K562 (cell line): ENCODE data around the gene VAC14. TPM values are rescaled to one million over a fixed set of nuclear protein-coding genes. Genes with fewer than 3 reads are reported as not detected.
A peak's percentile ranks its signal among the peaks of the same experiment; 100 is the strongest.

Experiments used
- ATAC-seq: fragments of 200-7000 bp; cut with Tn5 transposase; 3 replicates; pipeline ENCODE4 v1.9.1; 2020; ENCODE audit warnings: moderate library complexity
- BruUV-seq: library from RNA; stranded (reverse); fragments of 400-500 nt; replicated peaks from 2 replicates; lab custom pipeline; 2021; lab: Mats Ljungman, UMichigan
- CTCF ChIA-PET: fragments of 300-600 bp; formaldehyde crosslinking; extraction: SDS; loops from one replicate; lab custom pipeline; 2021; ENCODE audit warnings: low intra/inter-chr PET ratio; lab: Yijun Ruan, JAX
- POLR2A ChIA-PET: fragments of 300-600, 350-650 bp; sonication (Branson Sonifier 250); formaldehyde crosslinking; extraction: SDS; loops from one replicate; lab custom pipeline; 2021; ENCODE audit warnings: antibody characterized with exemption, inconsistent platforms; lab: Yijun Ruan, JAX
- DNase-seq, 4 experiments: peaks; one replicate each; pipeline versions ENCODE4 v3.0.0 to v3.0.0-alpha.2; 2011 to 2018; ENCODE audit warnings: low spot score in 3 of 4, mixed read lengths in 3 of 4; ENCODE audit errors: extremely low read depth in 1 of 4
- FAIRE-seq: peaks from 2 replicates; lab custom pipeline; 2011; peaks lifted over from hg19 to GRCh38; lab: Jason Lieb, UNC
- H2AFZ ChIP-seq: 2 replicates; pipeline ENCODE4 v1.6.0; 2011; ENCODE audit warnings: low read depth, low read length, control low read depth, inconsistent platforms
- H3K27ac ChIP-seq: fragments of 200-600 bp; 3 replicates; pipeline ENCODE4 v1.8.0; 2011; ENCODE audit warnings: low read depth, mild to moderate bottlenecking, control low read depth, inconsistent platforms, low read length, moderate library complexity, mixed read lengths; ENCODE audit errors: extremely low read depth
- H3K27me3 ChIP-seq, 2 experiments: fragments of 300-600 bp in 1 of 2; 2 replicates in 1 of 2; 3 replicates in 1 of 2; pipeline versions ENCODE4 v1.6.0 to v1.8.0; 2011; ENCODE audit warnings: inconsistent platforms in 2 of 2, low read length in 2 of 2, mild to moderate bottlenecking in 1 of 2, mixed read lengths in 1 of 2, moderate library complexity in 1 of 2; ENCODE audit not compliant: control insufficient read depth in 2 of 2, insufficient read depth in 2 of 2
- H3K36me3 ChIP-seq: fragments of 300-600 bp; 3 replicates; pipeline ENCODE4 v1.8.0; 2011; ENCODE audit warnings: mild to moderate bottlenecking, low read length, inconsistent platforms; ENCODE audit not compliant: control insufficient read depth, insufficient read depth
- H3K4me1 ChIP-seq, 2 experiments: fragments of 200-600 bp in 1 of 2; replicated peaks in 1 of 2; 2 replicates in 1 of 2; 3 replicates in 1 of 2; pipeline versions ENCODE4 v1.5.1 to v1.8.0; 2011; ENCODE audit warnings: inconsistent platforms in 2 of 2, low read length in 2 of 2, mild to moderate bottlenecking in 1 of 2, mixed read lengths in 1 of 2, moderate library complexity in 1 of 2; ENCODE audit not compliant: control insufficient read depth in 2 of 2, insufficient read depth in 2 of 2
- H3K4me2 ChIP-seq: 2 replicates; pipeline ENCODE4 v1.6.1; 2011; ENCODE audit warnings: low read length, control low read depth, inconsistent platforms, mixed read lengths; ENCODE audit not compliant: insufficient read depth
- H3K4me3 ChIP-seq: fragments of 200-600 bp; sonication (generic), shearing (Covaris generic); 2 replicates; pipeline ENCODE4 v1.5.1; 2016; ENCODE audit warnings: control low read depth, inconsistent platforms
- H3K79me2 ChIP-seq: fragments of 200-600 bp; 3 replicates; pipeline ENCODE4 v1.8.0; 2011; ENCODE audit warnings: low read length, inconsistent platforms; ENCODE audit not compliant: control insufficient read depth, insufficient read depth
- H3K9ac ChIP-seq, 2 experiments: 2 replicates each; pipeline versions ENCODE4 v1.6.0 to v1.6.1; 2011; ENCODE audit warnings: low read depth in 2 of 2, low read length in 2 of 2, control low read depth in 1 of 2, inconsistent platforms in 1 of 2, mild to moderate bottlenecking in 1 of 2, mixed read lengths in 1 of 2; ENCODE audit not compliant: insufficient read depth in 1 of 2
- H3K9me1 ChIP-seq: one replicate; pipeline ENCODE4 v1.6.0; 2011; ENCODE audit warnings: inconsistent platforms, mild to moderate bottlenecking, low read length, moderate library complexity; ENCODE audit not compliant: control insufficient read depth, insufficient read depth
- H3K9me3 ChIP-seq: replicated peaks from 2 replicates; pipeline ENCODE4 v1.5.1; 2011; ENCODE audit warnings: low read depth, low read length, inconsistent platforms; ENCODE audit not compliant: control insufficient read depth, insufficient read depth
- H4K20me1 ChIP-seq: replicated peaks from 2 replicates; pipeline ENCODE4 v1.6.1; 2011; ENCODE audit warnings: low read length, inconsistent platforms, mixed read lengths; ENCODE audit not compliant: control insufficient read depth, insufficient read depth
- C11orf30 ChIP-seq: fragments of 450-650 bp; IDR thresholded peaks from 2 replicates; pipeline ENCODE4 v1.6.1; 2016; ENCODE audit warnings: low read depth, mild to moderate bottlenecking
- JUNB ChIP-seq: fragments of 450-650 bp; formaldehyde crosslinking; conservative IDR thresholded peaks from 2 replicates; pipeline ENCODE4 v1.4.0; 2020; ENCODE audit warnings: mild to moderate bottlenecking
- MAFG ChIP-seq: fragments of 450-650 bp; conservative IDR thresholded peaks from 2 replicates; pipeline ENCODE4 v1.6.1; 2016; ENCODE audit warnings: missing genetic modification characterization, missing compliant biosample characterization
- MAFK ChIP-seq: IDR thresholded peaks from 2 replicates; pipeline ENCODE4 v1.6.1; 2011; ENCODE audit warnings: low read length, improper control_type of control experiment
- MEIS2 ChIP-seq: fragments of 450-650 bp; IDR thresholded peaks from 2 replicates; pipeline ENCODE4 v1.6.1; 2014; ENCODE audit warnings: mild to moderate bottlenecking; ENCODE audit not compliant: partially characterized antibody
- NFE2 ChIP-seq: IDR thresholded peaks from 2 replicates; pipeline ENCODE4 v1.6.1; 2014; ENCODE audit warnings: antibody characterized with exemption, low read depth
- RFX7 ChIP-seq: fragments of 250-450 bp; sonication (Bioruptor Pico); IDR thresholded peaks from 2 replicates; pipeline ENCODE4 v1.5.1; 2021; ENCODE audit warnings: mild to moderate bottlenecking
- SMAD4 ChIP-seq: fragments of 250-450 bp; sonication (Bioruptor Pico); conservative IDR thresholded peaks from 2 replicates; pipeline ENCODE4 v1.8.0; 2021; ENCODE audit warnings: inconsistent platforms, mild to moderate bottlenecking, moderate library complexity
- ZNF316 ChIP-seq: fragments of 450-650 bp; IDR thresholded peaks from 2 replicates; pipeline ENCODE4 v1.6.1; 2016
- WGBS: fragments of 100-300 bp; shearing (Covaris generic); methylation state at CpG from one replicate; pipeline ENCODE4 v1.1.6; 2016; ENCODE audit warnings: low coverage, mixed read lengths; ENCODE audit not compliant: insufficient coverage; ENCODE audit errors: missing lambda C conversion rate; 5-methylcytosine and 5-hydroxymethylcytosine counted together
- in situ Hi-C: fragments of 300-500 bp; cut with MboI; formaldehyde crosslinking; loops from 4 replicates; pipeline ENCODE4 v1.15.0; 2018; ENCODE audit warnings: inconsistent platforms, mixed read lengths
- intact Hi-C: fragments of 100-400 bp; cut with micrococcal nuclease; formaldehyde crosslinking; loops from 2 replicates; pipeline ENCODE4 v1.14.2; 2022
- polyA plus RNA-seq, 8 experiments: library from polyadenylated mRNA; depleted of rRNA in 4 of 8; stranded (reverse) in 5 of 8; unstranded in 3 of 8; fragments of >200 nt; fragmentation: Nextera tagmentation in 2 of 8; fragmentation: Illumina TruSeq in 1 of 8; extraction: Ambion mirVana in 2 of 8; extraction: Trizol in 1 of 8; gene quantifications; 2 replicates each; pipeline versions ENCODE4 v1.2.1 to v1.2.3, GENCODE V29; 2011 to 2014; ENCODE audit warnings: inconsistent platforms in 1 of 8, missing spikeins in 1 of 8
- total RNA-seq, 7 experiments: library from RNA; depleted of rRNA in 6 of 7; stranded (reverse); fragments of >200 nt in 6 of 7; fragmentation: Illumina TruSeq in 2 of 7; extraction: Trizol in 2 of 7; gene quantifications; 2 replicates each; pipeline versions ENCODE4 v1.2.1 to v1.2.3, GENCODE V29; 2011 to 2021; ENCODE audit warnings: low replicate concordance in 1 of 7
- TF ChIP-seq, protein P1 (sequence below), 2 experiments: IDR thresholded peaks in 1 of 2; conservative IDR thresholded peaks in 1 of 2; 2 replicates each; pipeline ENCODE4 v1.6.1; 2016; ENCODE audit warnings: low read depth in 2 of 2, mild to moderate bottlenecking in 1 of 2, missing compliant biosample characterization in 1 of 2, missing genetic modification characterization in 1 of 2, moderate library complexity in 1 of 2
- TF ChIP-seq, protein P2 (sequence below): IDR thresholded peaks from 3 replicates; pipeline ENCODE4 v1.6.1; 2011; ENCODE audit warnings: borderline replicate concordance, mild to moderate bottlenecking; ENCODE audit not compliant: insufficient read length, insufficient read depth
- TF ChIP-seq, protein P3 (sequence below), 2 experiments: fragments of 150-350 bp in 1 of 2; IDR thresholded peaks; 2 replicates each; pipeline ENCODE4 v1.6.1; 2012 to 2016; ENCODE audit warnings: low read depth in 2 of 2, low read length in 2 of 2, mild to moderate bottlenecking in 1 of 2, moderate library complexity in 1 of 2

VAC14 gene
- total and polyA plus RNA-seq, 9 of the 15 experiments (the other 6 are each of a cell fraction or from before 2014, with no cell fraction given): 1.3 to 41.6 (median 26.6) TPM

DNA sequence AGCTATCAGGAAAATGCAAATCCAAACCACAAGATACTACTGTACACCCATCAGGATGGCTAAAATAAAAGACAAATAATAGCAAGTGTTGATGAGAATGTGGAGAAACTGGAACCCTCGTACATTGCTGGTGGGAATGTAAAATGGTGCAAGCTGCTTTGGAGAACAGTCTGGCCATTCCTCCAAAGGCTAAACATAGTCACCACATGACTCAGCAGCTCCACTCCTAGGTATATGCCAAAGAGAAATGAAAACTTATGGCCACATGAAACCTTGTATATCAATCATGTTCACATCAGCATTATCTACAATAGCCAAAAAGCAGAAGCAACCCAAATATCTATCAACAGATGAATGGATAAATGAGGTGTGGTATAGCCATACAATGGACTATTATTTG lies 28.5 kb downstream of the VAC14 start:
- CTCF ChIA-PET: no interaction called here
- Histone ChIP-seq H2AFZ (no peak overlapping the region), H3K9me3 (no peaks in the 10 kb centered on the region), H3K4me3 (no peak overlapping the region), H4K20me1 (no peaks in the 10 kb centered on the region; the same call in 1 of the 2 replicates), H3K36me3 (peaks cover 45% of the 10 kb centered on the region; the same call in 2 of the 3 replicates), H3K27ac (no peak overlapping the region; the same call in 2 of the 3 replicates), H3K4me1 (peaks cover 0 to 2% of the 10 kb centered on the region in 2 experiments; a peak in 3 of 5 replicates), H3K27me3 (no peaks in the 10 kb centered on the region), H3K4me2 (no peak overlapping the region), H3K9ac (no peak overlapping the region), H3K9me1 (no peaks in the 10 kb centered on the region), H3K79me2 (no peaks in the 10 kb centered on the region)
- FAIRE-seq: peak; percentile 82
- in situ Hi-C loops (no loop called here), intact Hi-C loops (loop anchor here (5.0 to 10.0 kb wide), 2 partner anchors 85 to 398 kb away; partner anchors contain the start of gene MTSS2)
- WGBS: 79% methylated on average over 1 of the region's 1 CpG
- POLR2A ChIA-PET: interaction anchor here (0.8 to 1.6 kb wide), 3 partner anchors 9 to 14 kb away, joined by 3 to 5 read pairs (median 3); no protein-coding TSS in a partner anchor
- BruUV-seq: no TSS peak
- ATAC-seq: no peak
- TF ChIP-seq MAFG (tag): peak; percentile 72
- no peak for TF ChIP-seq RFX7
- TF ChIP-seq MEIS2: peak; percentile 75
- peak; percentile 73 for TF ChIP-seq NFE2
- TF ChIP-seq, protein P1, sequence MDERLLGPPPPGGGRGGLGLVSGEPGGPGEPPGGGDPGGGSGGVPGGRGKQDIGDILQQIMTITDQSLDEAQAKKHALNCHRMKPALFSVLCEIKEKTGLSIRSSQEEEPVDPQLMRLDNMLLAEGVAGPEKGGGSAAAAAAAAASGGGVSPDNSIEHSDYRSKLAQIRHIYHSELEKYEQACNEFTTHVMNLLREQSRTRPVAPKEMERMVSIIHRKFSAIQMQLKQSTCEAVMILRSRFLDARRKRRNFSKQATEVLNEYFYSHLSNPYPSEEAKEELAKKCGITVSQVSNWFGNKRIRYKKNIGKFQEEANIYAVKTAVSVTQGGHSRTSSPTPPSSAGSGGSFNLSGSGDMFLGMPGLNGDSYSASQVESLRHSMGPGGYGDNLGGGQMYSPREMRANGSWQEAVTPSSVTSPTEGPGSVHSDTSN (CRISPR knock-in tag; IDR thresholded peaks at IDR 0.05; ENCODE audit: low read depth): no peak
- TF ChIP-seq, protein P1 (tag; conservative IDR thresholded peaks at IDR 0.05; ENCODE audit: low read depth): peak; percentile 78
- TF ChIP-seq, protein P2, sequence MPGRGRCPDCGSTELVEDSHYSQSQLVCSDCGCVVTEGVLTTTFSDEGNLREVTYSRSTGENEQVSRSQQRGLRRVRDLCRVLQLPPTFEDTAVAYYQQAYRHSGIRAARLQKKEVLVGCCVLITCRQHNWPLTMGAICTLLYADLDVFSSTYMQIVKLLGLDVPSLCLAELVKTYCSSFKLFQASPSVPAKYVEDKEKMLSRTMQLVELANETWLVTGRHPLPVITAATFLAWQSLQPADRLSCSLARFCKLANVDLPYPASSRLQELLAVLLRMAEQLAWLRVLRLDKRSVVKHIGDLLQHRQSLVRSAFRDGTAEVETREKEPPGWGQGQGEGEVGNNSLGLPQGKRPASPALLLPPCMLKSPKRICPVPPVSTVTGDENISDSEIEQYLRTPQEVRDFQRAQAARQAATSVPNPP: no peak
- TF ChIP-seq JUNB: no peak
- TF ChIP-seq ZNF316: peak; percentile 74
- TF ChIP-seq MAFK: 0 out of 2 replicates have a peak, but pooled peaks have one; percentile 5
- TF ChIP-seq C11orf30: peak; percentile 74
- TF ChIP-seq SMAD4 (CRISPR knock-in tag): no peak
- TF ChIP-seq, protein P3, sequence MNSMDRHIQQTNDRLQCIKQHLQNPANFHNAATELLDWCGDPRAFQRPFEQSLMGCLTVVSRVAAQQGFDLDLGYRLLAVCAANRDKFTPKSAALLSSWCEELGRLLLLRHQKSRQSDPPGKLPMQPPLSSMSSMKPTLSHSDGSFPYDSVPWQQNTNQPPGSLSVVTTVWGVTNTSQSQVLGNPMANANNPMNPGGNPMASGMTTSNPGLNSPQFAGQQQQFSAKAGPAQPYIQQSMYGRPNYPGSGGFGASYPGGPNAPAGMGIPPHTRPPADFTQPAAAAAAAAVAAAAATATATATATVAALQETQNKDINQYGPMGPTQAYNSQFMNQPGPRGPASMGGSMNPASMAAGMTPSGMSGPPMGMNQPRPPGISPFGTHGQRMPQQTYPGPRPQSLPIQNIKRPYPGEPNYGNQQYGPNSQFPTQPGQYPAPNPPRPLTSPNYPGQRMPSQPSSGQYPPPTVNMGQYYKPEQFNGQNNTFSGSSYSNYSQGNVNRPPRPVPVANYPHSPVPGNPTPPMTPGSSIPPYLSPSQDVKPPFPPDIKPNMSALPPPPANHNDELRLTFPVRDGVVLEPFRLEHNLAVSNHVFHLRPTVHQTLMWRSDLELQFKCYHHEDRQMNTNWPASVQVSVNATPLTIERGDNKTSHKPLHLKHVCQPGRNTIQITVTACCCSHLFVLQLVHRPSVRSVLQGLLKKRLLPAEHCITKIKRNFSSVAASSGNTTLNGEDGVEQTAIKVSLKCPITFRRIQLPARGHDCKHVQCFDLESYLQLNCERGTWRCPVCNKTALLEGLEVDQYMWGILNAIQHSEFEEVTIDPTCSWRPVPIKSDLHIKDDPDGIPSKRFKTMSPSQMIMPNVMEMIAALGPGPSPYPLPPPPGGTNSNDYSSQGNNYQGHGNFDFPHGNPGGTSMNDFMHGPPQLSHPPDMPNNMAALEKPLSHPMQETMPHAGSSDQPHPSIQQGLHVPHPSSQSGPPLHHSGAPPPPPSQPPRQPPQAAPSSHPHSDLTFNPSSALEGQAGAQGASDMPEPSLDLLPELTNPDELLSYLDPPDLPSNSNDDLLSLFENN (IDR thresholded peaks at IDR 0.05; ENCODE audit: low read depth in 2 of 2, low read length in 2 of 2): no peak
- peak in 1 of 4 experiments; percentile 18 for DNase-seq
